Esophagus muscularis mucosa (tissue), 4 donors: ENCODE data around the gene PCED1B. TPM values are rescaled to one million over a fixed set of nuclear protein-coding genes. Genes with fewer than 3 reads are reported as not detected.

Experiments used
- DNase-seq: peaks from one replicate; pipeline ENCODE4 v3.0.0-alpha.2; 2017; ENCODE audit errors: extremely low spot score
- H3K27ac ChIP-seq, 4 donors: fragments of 200-600 bp; sonication (generic); replicated peaks in 1 of 4; 1 replicate in 3 of 4; 2 replicates in 1 of 4; pipeline ENCODE4 v1.5.1; 2016 to 2019; ENCODE audit warnings: mild to moderate bottlenecking in 1 of 4
- H3K27me3 ChIP-seq, 4 donors: fragments of 200-600 bp; sonication (generic); one replicate each; pipeline versions ENCODE4 v1.5.1 to v1.6.0; 2016 to 2019
- H3K36me3 ChIP-seq, 4 donors: fragments of 200-600 bp; sonication (generic); one replicate each; pipeline ENCODE4 v1.5.1; 2016 to 2019
- H3K4me1 ChIP-seq, 4 donors: fragments of 200-600 bp; sonication (generic); one replicate each; pipeline ENCODE4 v1.5.1; 2016 to 2019
- H3K4me3 ChIP-seq, 4 donors: fragments of 200-600 bp; sonication (generic); 1 replicate in 2 of 4; 2 replicates in 2 of 4; pipeline ENCODE4 v1.5.1; 2016 to 2019; ENCODE audit warnings: mild to moderate bottlenecking in 4 of 4, moderate library complexity in 1 of 4
- H3K9me3 ChIP-seq, 4 donors: fragments of 200-600 bp; sonication (generic); 1 replicate in 3 of 4; 2 replicates in 1 of 4; pipeline ENCODE4 v1.5.1; 2016 to 2019
- CTCF ChIP-seq, 3 experiments: fragments of 200-600 bp in 2 of 3; fragments of 450-650 bp in 1 of 3; sonication (generic) in 2 of 3; IDR thresholded peaks; one replicate each; pipeline ENCODE4 v1.5.1; 2017 to 2019; ENCODE audit warnings: antibody characterized with exemption in 3 of 3, mild to moderate bottlenecking in 2 of 3, moderate library complexity in 1 of 3
- EP300 ChIP-seq: sonication (generic); formaldehyde crosslinking; IDR thresholded peaks from one replicate; pipeline ENCODE4 v1.6.1; 2017; ENCODE audit warnings: antibody characterized with exemption
- POLR2A ChIP-seq: fragments of 450-650 bp; IDR thresholded peaks from one replicate; pipeline ENCODE4 v1.6.1; 2017; ENCODE audit warnings: antibody characterized with exemption, moderate library complexity, mild to moderate bottlenecking, low read depth
- POLR2AphosphoS5 ChIP-seq, 2 donors: sonication (generic); formaldehyde crosslinking; IDR thresholded peaks; one replicate each; pipeline ENCODE4 v1.6.1; 2017; ENCODE audit warnings: antibody characterized with exemption in 2 of 2
- WGBS: methylation state at CpG from one replicate; pipeline ENCODE4 v1.1.5; 2018; 5-methylcytosine and 5-hydroxymethylcytosine counted together
- intact Hi-C: fragments of 100-400 bp; cut with DNase I; formaldehyde crosslinking; loops from one replicate; pipeline ENCODE4 v1.15.1; 2023
- total RNA-seq, 4 donors: library from RNA; depleted of rRNA; stranded (reverse); fragments of >200 nt; gene quantifications; one replicate each; pipeline versions ENCODE4 v1.1.0 to v1.2.1, GENCODE V29; 2016

PCED1B gene
- total RNA-seq, 4 donors from 2014 or later = 0.92 to 2.1 (median 1.1) TPM

GRCh38 chr12:47123730-47124129 is 44.3 kb downstream of the PCED1B start:
- Histone ChIP-seq H3K9me3 (no peaks in the 10 kb centered on the region), H3K27me3 (no peaks in the 10 kb centered on the region), H3K4me3 (no peak overlapping the region), H3K4me1 (no peaks in the 10 kb centered on the region), H3K36me3 (no peaks in the 10 kb centered on the region), H3K27ac (no peak overlapping the region)
- no peak for DNase-seq
- TF ChIP-seq POLR2A (no peak), CTCF (IDR thresholded peaks at IDR 0.05) (no peak), POLR2AphosphoS5 (IDR thresholded peaks at IDR 0.05) (no peak), EP300 (no peak)
- WGBS = 69% methylated on average over 1 of the region's 1 CpG
- intact Hi-C loops = no loop called here

GRCh38 chr12:47124451-47124850 is 45.0 kb downstream of the PCED1B start:
- Histone ChIP-seq H3K27ac (no peak overlapping the region), H3K27me3 (no peaks in the 10 kb centered on the region), H3K4me3 (no peak overlapping the region), H3K4me1 (no peaks in the 10 kb centered on the region), H3K9me3 (no peaks in the 10 kb centered on the region), H3K36me3 (no peaks in the 10 kb centered on the region)
- no peak for DNase-seq
- TF ChIP-seq POLR2AphosphoS5 (IDR thresholded peaks at IDR 0.05) (no peak), EP300 (no peak), CTCF (IDR thresholded peaks at IDR 0.05) (no peak), POLR2A (no peak)
- 54% methylated on average over 1 of the region's 1 CpG for WGBS
- intact Hi-C loops = no loop called here

GRCh38 chr12:47126246-47126645 is 46.8 kb downstream of the PCED1B start:
- intact Hi-C loops = no loop called here
- Histone ChIP-seq H3K36me3 (no peaks in the 10 kb centered on the region), H3K9me3 (no peaks in the 10 kb centered on the region), H3K27me3 (no peaks in the 10 kb centered on the region), H3K4me3 (no peak overlapping the region), H3K4me1 (no peaks in the 10 kb centered on the region), H3K27ac (no peak overlapping the region)
- no peak for TF ChIP-seq EP300
- no peak for DNase-seq
- 84% methylated on average over 1 of the region's 1 CpG for WGBS

GRCh38 chr12:47131011-47131410 is 51.6 kb downstream of the PCED1B start:
- Histone ChIP-seq H3K36me3 (no peaks in the 10 kb centered on the region), H3K27ac (no peak overlapping the region), H3K4me1 (no peaks in the 10 kb centered on the region), H3K27me3 (no peaks in the 10 kb centered on the region), H3K9me3 (no peaks in the 10 kb centered on the region), H3K4me3 (no peak overlapping the region)
- 75% methylated on average over 5 of the region's 5 CpGs for WGBS
- no peak for DNase-seq
- intact Hi-C loops = no loop called here
- no peak for TF ChIP-seq EP300
- TF ChIP-seq CTCF (IDR thresholded peaks at IDR 0.05) = no peak
- no peak for TF ChIP-seq POLR2AphosphoS5 (IDR thresholded peaks at IDR 0.05)
- no peak for TF ChIP-seq POLR2A

GRCh38 chr12:47134005-47134404 is 54.6 kb downstream of the PCED1B start:
- intact Hi-C loops = no loop called here
- Histone ChIP-seq H3K4me1 (no peaks in the 10 kb centered on the region), H3K27ac (no peak overlapping the region), H3K36me3 (no peaks in the 10 kb centered on the region), H3K9me3 (no peaks in the 10 kb centered on the region), H3K4me3 (no peak overlapping the region), H3K27me3 (no peaks in the 10 kb centered on the region)
- no peak for DNase-seq
- 82% methylated on average over 3 of the region's 3 CpGs for WGBS
- TF ChIP-seq POLR2A = no peak
- no peak for TF ChIP-seq POLR2AphosphoS5 (IDR thresholded peaks at IDR 0.05)
- no peak for TF ChIP-seq EP300
- no peak for TF ChIP-seq CTCF (IDR thresholded peaks at IDR 0.05)
